Skin epidermis (tissue), 12 donors: Measurements from ENCODE around the gene MAD1L1.

Experiments
- H3K27ac ChIP-seq, 21 experiments: fragments of 200-600 bp; sonication (generic) in 11 of 21; one replicate each; pipeline ENCODE4 v1.5.0; 2020; ENCODE audit warnings: mild to moderate bottlenecking in 3 of 21, inconsistent platforms in 2 of 21, moderate library complexity in 2 of 21
- H3K4me3 ChIP-seq, 7 experiments: fragments of 200-600 bp; sonication (generic) in 2 of 7; one replicate each; pipeline ENCODE4 v1.5.0; 2020; ENCODE audit warnings: inconsistent platforms in 2 of 7, mild to moderate bottlenecking in 2 of 7, moderate library complexity in 1 of 7

Gene MAD1L1

GRCh38 chr7:1769286-1770200 lies 463.2 kb downstream of the MAD1L1 start:
- Histone ChIP-seq H3K4me3 (no peak overlapping the region), H3K27ac (no peak overlapping the region)

GRCh38 chr7:1768832-1769231 lies 463.9 kb downstream of the MAD1L1 start:
- Histone ChIP-seq H3K27ac (no peak overlapping the region), H3K4me3 (no peak overlapping the region)

DNA sequence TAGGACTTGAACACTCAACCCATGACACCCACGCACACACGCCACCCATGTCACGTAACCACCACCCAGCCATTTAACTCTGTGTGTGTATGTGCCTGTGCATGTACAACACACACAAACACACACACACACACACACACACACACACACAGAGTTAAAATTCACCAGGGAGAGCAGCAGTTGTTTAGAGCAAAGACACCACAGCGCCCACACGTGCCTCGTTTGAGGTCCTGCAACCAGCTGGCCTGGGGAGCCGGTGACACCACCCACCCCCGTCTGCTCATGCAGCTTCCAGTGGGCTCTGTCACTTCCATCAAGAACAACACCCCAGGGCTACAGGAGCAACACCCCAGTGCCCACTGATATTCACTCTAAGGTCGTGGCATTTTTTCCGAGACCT lies 465.2 kb downstream of the MAD1L1 start:
- Histone ChIP-seq H3K4me3 (no peak overlapping the region), H3K27ac (no peak overlapping the region)
